SK-N-SH (cell line): ENCODE results near the gene FSTL5. TPM values are rescaled to one million over a fixed set of nuclear protein-coding genes. Genes with fewer than 3 reads are reported as not detected.
A peak's percentile ranks its signal among the peaks of the same experiment; 100 is the strongest.

Source experiments
- CTCF ChIA-PET: fragments of 300-600, 350-600 bp; formaldehyde crosslinking; extraction: SDS; loops from one replicate; lab custom pipeline; 2021; lab: Yijun Ruan, JAX
- POLR2A ChIA-PET: fragments of 350-600 bp; sonication (Branson Sonifier 250); formaldehyde crosslinking; extraction: SDS; loops from one replicate; lab custom pipeline; 2020; ENCODE audit warnings: antibody characterized with exemption, inconsistent platforms; lab: Yijun Ruan, JAX
- DNase-seq: peaks from one replicate; pipeline ENCODE4 v3.0.0; 2012
- H2AFZ ChIP-seq: fragments of 200-600 bp; sonication (generic); 2 replicates; pipeline ENCODE4 v1.8.1; 2016; ENCODE audit warnings: antibody characterized with exemption, mild to moderate bottlenecking, low read depth
- H3F3A ChIP-seq: fragments of 200-600 bp; sonication (generic); replicated peaks from 2 replicates; pipeline ENCODE3; 2016; ENCODE audit warnings: antibody characterized with exemption, mild to moderate bottlenecking; ENCODE audit not compliant: insufficient read depth
- H3K27ac ChIP-seq, 2 experiments: fragments of 200-500 bp in 1 of 2; fragments of 200-600 bp in 1 of 2; sonication (Bioruptor generic) in 1 of 2; sonication (generic), shearing (Covaris generic) in 1 of 2; 2 replicates each; pipeline versions ENCODE4 v1.5.1 to v1.6.1; 2014 to 2016; ENCODE audit warnings: low read depth in 2 of 2, inconsistent platforms in 1 of 2, low read length in 1 of 2, mild to moderate bottlenecking in 1 of 2, mixed read lengths in 1 of 2
- H3K27me3 ChIP-seq: fragments of 200-600 bp; sonication (generic), shearing (Covaris generic); 2 replicates; pipeline ENCODE4 v1.6.1; 2016; ENCODE audit warnings: mixed run types; ENCODE audit not compliant: insufficient read depth
- H3K36me3 ChIP-seq, 2 experiments: fragments of 200-500 bp in 1 of 2; fragments of 200-600 bp in 1 of 2; sonication (Bioruptor generic) in 1 of 2; sonication (generic) in 1 of 2; replicated peaks in 1 of 2; 2 replicates each; pipeline versions ENCODE3 to v1.5.1; 2014 to 2016; ENCODE audit warnings: low read length in 1 of 2, mild to moderate bottlenecking in 1 of 2; ENCODE audit not compliant: insufficient read depth in 2 of 2, control insufficient read depth in 1 of 2
- H3K4me1 ChIP-seq, 2 experiments: fragments of 200-500 bp in 1 of 2; fragments of 200-600 bp in 1 of 2; sonication (Bioruptor generic) in 1 of 2; sonication (generic), shearing (Covaris generic) in 1 of 2; 2 replicates each; pipeline versions ENCODE4 v1.5.1 to v1.6.1; 2014 to 2016; ENCODE audit warnings: low read depth in 1 of 2, low read length in 1 of 2, mixed run types in 1 of 2; ENCODE audit not compliant: insufficient read depth in 2 of 2, control insufficient read depth in 1 of 2
- H3K4me2 ChIP-seq: fragments of 200-600 bp; sonication (generic), shearing (Covaris generic); 2 replicates; pipeline ENCODE4 v1.6.1; 2017; ENCODE audit warnings: mixed run types
- H3K4me3 ChIP-seq, 2 experiments: fragments of 200-500 bp in 1 of 2; fragments of 200-600 bp in 1 of 2; sonication (Bioruptor generic) in 1 of 2; sonication (generic), shearing (Covaris generic) in 1 of 2; 2 replicates each; pipeline versions ENCODE4 v1.5.1 to v1.8.1; 2014 to 2016; ENCODE audit warnings: low read depth in 2 of 2, inconsistent platforms in 1 of 2, low read length in 1 of 2, mild to moderate bottlenecking in 1 of 2, mixed read lengths in 1 of 2, moderate library complexity in 1 of 2
- H3K79me2 ChIP-seq: fragments of 200-600 bp; sonication (generic); 2 replicates; pipeline ENCODE4 v1.8.1; 2017; ENCODE audit warnings: mild to moderate bottlenecking; ENCODE audit not compliant: insufficient read depth
- H3K9ac ChIP-seq: fragments of 200-600 bp; sonication (generic); 2 replicates; pipeline ENCODE4 v1.6.1; 2017; ENCODE audit warnings: mixed run types
- H3K9me2 ChIP-seq: fragments of 200-600 bp; sonication (generic); 2 replicates; pipeline ENCODE4 v1.6.1; 2017; ENCODE audit warnings: mixed run types
- H3K9me3 ChIP-seq: fragments of 200-600 bp; sonication (generic); 2 replicates; pipeline ENCODE4 v1.6.1; 2017; ENCODE audit warnings: mixed run types, mild to moderate bottlenecking, moderate library complexity
- H4K20me1 ChIP-seq: fragments of 200-600 bp; sonication (generic); 2 replicates; pipeline ENCODE4 v1.6.1; 2017; ENCODE audit warnings: mild to moderate bottlenecking, mixed run types; ENCODE audit not compliant: insufficient read depth
- CHD2 ChIP-seq: fragments of 150-350 bp; IDR thresholded peaks from 2 replicates; pipeline ENCODE4 v1.6.1; 2018; ENCODE audit warnings: low read length; ENCODE audit not compliant: partially characterized antibody
- EZH2phosphoT487 ChIP-seq: fragments of 200-600 bp; sonication (generic); IDR thresholded peaks from 2 replicates; pipeline ENCODE4 v1.6.1; 2017; ENCODE audit warnings: low read depth, mixed run types, mild to moderate bottlenecking, antibody characterized with exemption, moderate library complexity, borderline replicate concordance
- FOSL2 ChIP-seq: IDR thresholded peaks from 2 replicates; pipeline ENCODE4 v1.4.0; 2012; ENCODE audit warnings: low read depth, mild to moderate bottlenecking, moderate library complexity, borderline replicate concordance
- FOXJ3 ChIP-seq: sonication (generic); formaldehyde crosslinking; IDR thresholded peaks from 2 replicates; pipeline ENCODE4 v1.5.1; 2020; ENCODE audit warnings: mild to moderate bottlenecking, missing genetic modification reagents
- NFIC ChIP-seq: IDR thresholded peaks from 2 replicates; pipeline ENCODE4 v1.4.0; 2012; ENCODE audit warnings: borderline replicate concordance
- POLR2AphosphoS5 ChIP-seq: IDR thresholded peaks from 2 replicates; pipeline ENCODE4 v1.6.1; 2012; ENCODE audit warnings: low read depth, low read length
- RAD21 ChIP-seq: IDR thresholded peaks from 2 replicates; pipeline ENCODE4 v1.6.1; 2012; ENCODE audit warnings: mild to moderate bottlenecking, low read length
- RCOR1 ChIP-seq: fragments of 150-350 bp; IDR thresholded peaks from 2 replicates; pipeline ENCODE4 v1.6.1; 2017; ENCODE audit warnings: antibody characterized with exemption, low read length
- RFX5 ChIP-seq: IDR thresholded peaks from 2 replicates; pipeline ENCODE4 v1.6.1; 2012; ENCODE audit warnings: mild to moderate bottlenecking, improper control_type of control experiment, low read length
- SIN3A ChIP-seq: IDR thresholded peaks from 2 replicates; pipeline ENCODE4 v1.6.1; 2012; ENCODE audit warnings: low read depth, mild to moderate bottlenecking, low read length, moderate library complexity, borderline replicate concordance
- SMC3 ChIP-seq: IDR thresholded peaks from 2 replicates; pipeline ENCODE4 v1.6.1; 2012; ENCODE audit warnings: low read depth, low read length, improper control_type of control experiment
- TCF12 ChIP-seq: IDR thresholded peaks from 2 replicates; pipeline ENCODE4 v1.4.0; 2012
- WGBS: methylation state at CpG from one replicate; pipeline ENCODE4 v1.1.6; 2017; ENCODE audit warnings: low lambda C conversion rate; 5-methylcytosine and 5-hydroxymethylcytosine counted together
- polyA plus RNA-seq, 3 experiments: library from polyadenylated mRNA; depleted of rRNA; stranded (reverse); fragments of >200 nt; gene quantifications; 2 replicates each; pipeline ENCODE4 v1.2.3, GENCODE V29; 2012
- TF ChIP-seq, protein P1 (sequence below): fragments of 150-350 bp; IDR thresholded peaks from 2 replicates; pipeline ENCODE4 v1.6.1; 2017; ENCODE audit warnings: antibody characterized with exemption, low read length, low read depth, borderline replicate concordance
- TF ChIP-seq, protein P2 (sequence below): fragments of 200-600 bp; sonication (generic); IDR thresholded peaks from 2 replicates; pipeline ENCODE4 v1.6.1; 2017; ENCODE audit warnings: antibody characterized with exemption, mild to moderate bottlenecking, moderate library complexity

Gene FSTL5
- polyA plus RNA-seq, 1 of the 3 experiments (the other 2 are of a cell fraction) = 0.07 TPM

DNA sequence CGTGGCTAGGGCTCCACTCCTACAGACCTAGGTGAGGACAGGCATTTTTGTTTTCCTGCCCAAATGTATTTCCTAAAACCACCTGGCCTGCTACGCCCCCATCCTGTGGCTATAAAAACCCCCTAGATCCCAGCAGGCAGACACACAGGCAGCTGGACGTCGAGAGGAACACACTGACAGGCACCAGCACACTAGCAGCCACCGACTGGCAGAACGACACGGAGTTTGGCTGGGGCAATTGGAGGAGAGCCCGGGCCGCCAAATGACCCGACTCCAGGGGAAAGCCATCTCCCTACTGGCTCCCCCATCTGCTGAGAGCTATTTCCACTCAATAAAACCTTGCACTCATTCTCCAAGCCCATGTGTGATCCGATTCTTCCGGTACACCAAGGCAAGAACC, 516.0 kb downstream of the FSTL5 start:
- DNase-seq = no peak
- Histone ChIP-seq H3K36me3 (peaks cover 0 to 4% of the 10 kb centered on the region in 2 experiments), H3K9ac (no peak overlapping the region), H3K4me2 (no peak overlapping the region), H3K27me3 (no peaks in the 10 kb centered on the region), H3K9me2 (no peaks in the 10 kb centered on the region), H3K4me3 (no peak overlapping the region), H4K20me1 (no peaks in the 10 kb centered on the region), H2AFZ (no peak overlapping the region), H3K79me2 (no peaks in the 10 kb centered on the region; the same call in 1 of the 2 replicates), H3K4me1 (no peaks in the 10 kb centered on the region; a peak in 1 of 4 replicates), H3K9me3 (no peaks in the 10 kb centered on the region), H3F3A (no peaks in the 10 kb centered on the region), H3K27ac (no peak overlapping the region)
- POLR2A ChIA-PET = no interaction called here
- 88% methylated on average over 12 of the region's 12 CpGs for WGBS
- CTCF ChIA-PET = no interaction called here
- TF ChIP-seq POLR2AphosphoS5 (no peak), EZH2phosphoT487 (no peak), CHD2 (no peak), RAD21 (no peak), RFX5 (no peak), RCOR1 (no peak), NFIC (no peak), SIN3A (no peak), SMC3 (no peak), FOXJ3 (CRISPR knock-in tag) (no peak), TCF12 (no peak), FOSL2 (no peak)

DNA sequence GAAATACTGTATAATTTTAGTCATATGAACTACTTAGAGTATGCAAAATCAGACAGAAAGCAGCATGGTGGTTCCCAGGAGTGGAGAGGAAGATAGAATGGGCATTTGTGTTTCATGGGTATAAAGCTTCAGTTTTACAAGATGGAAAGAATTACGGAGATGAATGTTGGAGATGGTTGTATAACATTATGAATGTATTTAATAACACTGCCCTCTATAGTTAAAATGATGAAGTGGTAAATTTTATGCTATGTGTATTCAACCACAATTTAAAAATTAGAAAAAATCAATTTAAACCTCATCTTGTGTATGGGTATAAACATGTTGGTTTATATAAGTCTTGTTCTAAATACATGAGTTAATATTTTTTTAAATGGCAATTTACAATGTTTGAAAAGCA, 521.1 kb downstream of the FSTL5 start:
- H3K27ac ChIP-seq = no peak overlapping the region

More for the DNA sequence above, 521.1 kb downstream of the FSTL5 start:
- no peak overlapping the region for H3K4me3 ChIP-seq
- H4K20me1 ChIP-seq = no peaks in the 10 kb centered on the region
- DNase-seq = peak; percentile 1
- no peak overlapping the region for H3K9ac ChIP-seq
- ChIA-PET POLR2A (no interaction called here), CTCF (interaction anchor here (0.7 to 1.0 kb wide), 2 partner anchors 37 to 217 kb away, joined by 3 to 4 read pairs; no protein-coding TSS in a partner anchor)
- no peaks in the 10 kb centered on the region for H3K9me2 ChIP-seq
- H3F3A ChIP-seq = no peaks in the 10 kb centered on the region
- TF ChIP-seq, protein P1, sequence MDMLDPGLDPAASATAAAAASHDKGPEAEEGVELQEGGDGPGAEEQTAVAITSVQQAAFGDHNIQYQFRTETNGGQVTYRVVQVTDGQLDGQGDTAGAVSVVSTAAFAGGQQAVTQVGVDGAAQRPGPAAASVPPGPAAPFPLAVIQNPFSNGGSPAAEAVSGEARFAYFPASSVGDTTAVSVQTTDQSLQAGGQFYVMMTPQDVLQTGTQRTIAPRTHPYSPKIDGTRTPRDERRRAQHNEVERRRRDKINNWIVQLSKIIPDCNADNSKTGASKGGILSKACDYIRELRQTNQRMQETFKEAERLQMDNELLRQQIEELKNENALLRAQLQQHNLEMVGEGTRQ = no peak
- TF ChIP-seq, protein P2, sequence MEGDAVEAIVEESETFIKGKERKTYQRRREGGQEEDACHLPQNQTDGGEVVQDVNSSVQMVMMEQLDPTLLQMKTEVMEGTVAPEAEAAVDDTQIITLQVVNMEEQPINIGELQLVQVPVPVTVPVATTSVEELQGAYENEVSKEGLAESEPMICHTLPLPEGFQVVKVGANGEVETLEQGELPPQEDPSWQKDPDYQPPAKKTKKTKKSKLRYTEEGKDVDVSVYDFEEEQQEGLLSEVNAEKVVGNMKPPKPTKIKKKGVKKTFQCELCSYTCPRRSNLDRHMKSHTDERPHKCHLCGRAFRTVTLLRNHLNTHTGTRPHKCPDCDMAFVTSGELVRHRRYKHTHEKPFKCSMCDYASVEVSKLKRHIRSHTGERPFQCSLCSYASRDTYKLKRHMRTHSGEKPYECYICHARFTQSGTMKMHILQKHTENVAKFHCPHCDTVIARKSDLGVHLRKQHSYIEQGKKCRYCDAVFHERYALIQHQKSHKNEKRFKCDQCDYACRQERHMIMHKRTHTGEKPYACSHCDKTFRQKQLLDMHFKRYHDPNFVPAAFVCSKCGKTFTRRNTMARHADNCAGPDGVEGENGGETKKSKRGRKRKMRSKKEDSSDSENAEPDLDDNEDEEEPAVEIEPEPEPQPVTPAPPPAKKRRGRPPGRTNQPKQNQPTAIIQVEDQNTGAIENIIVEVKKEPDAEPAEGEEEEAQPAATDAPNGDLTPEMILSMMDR = peak; percentile 60
- TF ChIP-seq RAD21 = peak; percentile 46
- peaks cover 0 to 4% of the 10 kb centered on the region in 2 experiments for H3K36me3 ChIP-seq
- no peaks in the 10 kb centered on the region; a peak in 1 of 4 replicates for H3K4me1 ChIP-seq
- no peak overlapping the region for H2AFZ ChIP-seq
- H3K9me3 ChIP-seq = no peaks in the 10 kb centered on the region
- H3K79me2 ChIP-seq = no peaks in the 10 kb centered on the region
- no peaks in the 10 kb centered on the region for H3K27me3 ChIP-seq
- WGBS = 57% methylated on average over 1 of the region's 1 CpG
- H3K4me2 ChIP-seq = no peak overlapping the region
